NCI-H187 treated with DMSO at 0.1 percent for 48 hours (cell line): Measurements from ENCODE around the gene RNFT2.

ENCODE experiments used
- DNase-seq: peaks from one replicate; lab custom pipeline; 2025; lab: John Stamatoyannopoulos, UW

The RNFT2 gene

DNA sequence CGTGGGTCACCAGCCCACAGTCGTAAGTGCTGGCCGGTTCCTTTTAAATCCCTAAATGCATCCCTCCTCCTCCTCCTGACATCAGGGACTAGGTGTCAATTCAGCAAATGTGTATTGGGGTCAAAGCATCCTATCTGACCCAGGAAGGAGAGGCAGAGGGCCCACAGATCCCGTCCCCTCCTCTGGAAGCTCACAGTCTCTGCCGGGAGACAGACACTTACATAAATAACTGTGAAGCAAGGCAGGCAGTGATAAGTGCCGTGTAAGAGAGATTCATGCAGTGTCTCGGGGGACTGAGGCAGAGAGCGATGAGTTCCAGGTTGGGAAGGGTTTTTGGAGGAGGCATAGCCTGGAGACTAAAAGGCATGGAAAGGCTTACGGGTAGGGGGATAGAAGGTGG lies 99.0 kb downstream of the RNFT2 start:
- DNase-seq, result no peak

DNA sequence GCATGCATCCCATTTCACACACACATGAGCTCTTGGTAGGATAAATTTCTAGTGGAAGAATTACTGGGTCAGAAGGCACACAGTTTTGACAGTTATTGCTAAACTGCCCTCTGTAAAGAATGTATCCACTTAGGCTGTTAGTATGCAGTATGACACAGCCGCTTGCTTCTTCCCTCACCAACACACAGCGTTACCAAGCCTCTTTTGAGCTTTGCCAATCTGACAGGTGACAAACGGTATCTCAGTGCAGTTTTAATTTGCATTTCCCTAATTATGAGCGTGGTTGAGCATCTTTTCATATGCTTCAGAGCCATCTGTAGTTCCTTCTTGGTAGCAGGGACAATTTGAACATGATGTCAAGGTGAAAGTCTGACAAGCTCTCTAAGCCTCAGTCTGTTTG lies 100.2 kb downstream of the RNFT2 start:
- DNase-seq, result no peak

DNA sequence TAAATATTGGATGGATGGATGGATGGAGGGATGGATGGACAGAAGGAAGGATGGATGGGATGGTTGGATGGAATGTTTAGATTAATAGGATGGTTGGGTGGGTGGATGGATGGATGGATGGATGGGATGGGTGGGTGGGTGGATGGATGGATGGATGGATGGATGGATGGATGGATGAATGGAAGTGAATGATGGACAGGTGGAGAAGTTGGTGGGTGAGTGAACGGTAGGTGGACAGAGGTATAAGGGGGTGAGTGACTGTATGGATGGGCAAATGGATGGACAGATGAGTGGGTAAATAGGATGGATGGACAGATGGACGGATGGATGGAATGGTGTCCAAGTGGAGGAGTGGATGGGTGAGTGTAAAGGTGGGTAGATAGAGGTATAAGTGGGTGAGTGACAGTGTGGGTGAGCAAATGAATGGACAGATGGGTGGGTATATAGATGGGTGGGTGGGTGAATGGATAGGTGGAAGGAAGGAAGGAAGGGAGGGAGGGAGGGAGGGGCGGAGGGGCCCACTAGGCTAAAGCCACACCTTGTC lies 101.2 kb downstream of the RNFT2 start:
- no peak for DNase-seq

DNA sequence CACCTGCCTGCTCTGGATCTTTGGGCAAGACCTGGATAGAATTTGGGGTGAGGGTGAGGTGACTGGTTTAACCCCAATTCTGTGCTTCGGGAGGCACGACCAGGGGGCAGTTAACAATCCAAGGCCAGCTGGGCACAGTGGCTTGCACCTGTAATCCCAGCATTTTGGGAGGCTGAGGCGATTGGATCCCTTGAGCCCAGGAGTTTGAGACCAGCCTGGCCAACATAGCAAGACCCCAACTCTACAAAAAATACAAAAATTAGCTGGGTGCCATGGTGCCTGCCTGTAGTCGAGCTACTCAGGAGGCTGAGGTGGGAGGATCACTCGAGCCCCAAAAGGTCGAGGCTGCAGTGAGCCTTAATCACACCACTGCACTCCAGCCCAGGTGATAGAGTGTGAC lies 105.0 kb downstream of the RNFT2 start:
- DNase-seq, result no peak

DNA sequence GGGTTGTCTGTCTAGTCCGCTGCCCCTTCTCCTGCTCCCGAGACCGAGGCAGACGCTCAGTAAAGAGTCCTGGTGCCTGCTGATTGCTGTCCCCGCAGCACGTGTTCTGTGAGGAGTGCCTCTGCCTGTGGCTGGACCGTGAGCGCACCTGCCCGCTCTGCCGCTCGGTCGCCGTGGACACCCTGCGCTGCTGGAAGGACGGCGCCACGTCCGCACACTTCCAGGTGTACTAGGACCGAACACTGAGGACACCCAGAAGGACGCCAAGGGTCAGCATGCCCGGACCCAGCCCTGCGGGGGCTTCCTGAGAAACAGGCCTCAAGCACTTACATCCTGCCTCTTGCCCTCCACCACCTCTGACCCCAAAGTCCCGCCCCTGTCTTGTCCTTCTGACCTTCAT lies 111.1 kb downstream of the RNFT2 start:
- DNase-seq, result no peak

DNA sequence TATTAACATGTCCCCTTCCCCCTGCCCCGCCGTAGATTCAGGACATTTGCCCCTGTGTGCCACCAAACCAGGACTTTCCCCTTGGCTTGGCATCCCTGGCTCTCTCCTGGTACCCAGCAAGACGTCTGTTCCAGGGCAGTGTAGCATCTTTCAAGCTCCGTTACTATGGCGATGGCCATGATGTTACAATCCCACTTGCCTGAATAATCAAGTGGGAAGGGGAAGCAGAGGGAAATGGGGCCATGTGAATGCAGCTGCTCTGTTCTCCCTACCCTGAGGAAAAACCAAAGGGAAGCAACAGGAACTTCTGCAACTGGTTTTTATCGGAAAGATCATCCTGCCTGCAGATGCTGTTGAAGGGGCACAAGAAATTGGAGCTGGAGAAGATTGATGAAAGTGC lies 114.2 kb downstream of the RNFT2 start:
- no peak for DNase-seq

DNA sequence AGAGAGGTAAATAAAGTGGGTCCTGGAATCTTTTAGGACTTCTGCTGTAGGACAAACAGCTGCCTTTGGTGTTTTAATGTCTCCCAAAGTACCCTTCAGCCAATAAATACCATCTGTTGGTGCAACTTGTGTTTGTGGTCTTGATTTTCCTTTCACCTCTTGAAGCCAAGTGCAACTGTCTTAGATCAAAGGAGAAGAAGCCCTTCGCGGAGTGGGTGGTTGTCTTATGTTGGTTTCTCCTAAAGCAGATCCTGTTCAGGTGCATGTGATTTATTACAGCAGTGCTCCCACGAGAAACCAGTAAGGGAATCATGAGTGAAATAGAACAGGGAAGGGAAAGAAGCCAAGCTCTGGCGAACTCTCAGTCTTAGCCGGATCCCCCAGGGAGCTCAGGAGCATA lies 115.4 kb downstream of the RNFT2 start:
- DNase-seq, result no peak

DNA sequence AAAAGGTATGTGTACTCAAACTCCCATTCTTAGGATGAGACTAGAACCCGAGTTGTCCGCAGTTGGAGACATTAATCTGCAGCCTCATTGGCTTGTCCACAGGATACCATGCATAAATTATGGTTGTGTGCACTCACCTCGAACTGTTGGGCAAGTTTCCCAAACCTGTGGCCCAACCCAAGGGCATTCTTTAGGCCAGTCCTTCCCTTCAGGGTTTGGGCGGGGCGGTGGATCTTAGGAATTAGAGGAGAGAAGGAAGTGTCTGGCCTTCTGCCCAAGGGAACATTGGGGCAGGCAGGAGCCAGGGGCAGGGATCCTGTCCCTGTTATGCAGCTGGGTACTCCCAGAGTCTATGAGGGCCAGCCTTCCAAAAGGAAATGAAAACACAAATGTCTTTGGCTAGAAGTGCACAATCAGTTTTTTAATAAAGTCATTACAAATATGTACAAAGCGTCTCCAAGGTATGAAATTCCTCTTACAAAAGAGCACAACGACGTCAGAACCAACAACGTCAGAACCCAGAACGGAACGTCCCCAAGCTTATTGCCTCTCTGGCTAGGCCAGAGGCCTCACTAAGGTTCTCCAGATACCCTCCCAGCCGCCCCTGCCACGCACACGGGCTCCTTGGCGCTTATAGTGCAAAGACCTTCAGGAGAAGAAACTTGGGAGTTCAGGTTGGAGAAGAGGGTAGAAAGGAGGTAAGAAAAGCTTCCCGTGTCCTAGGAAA lies 117.8 kb downstream of the RNFT2 start:
- no peak for DNase-seq

DNA sequence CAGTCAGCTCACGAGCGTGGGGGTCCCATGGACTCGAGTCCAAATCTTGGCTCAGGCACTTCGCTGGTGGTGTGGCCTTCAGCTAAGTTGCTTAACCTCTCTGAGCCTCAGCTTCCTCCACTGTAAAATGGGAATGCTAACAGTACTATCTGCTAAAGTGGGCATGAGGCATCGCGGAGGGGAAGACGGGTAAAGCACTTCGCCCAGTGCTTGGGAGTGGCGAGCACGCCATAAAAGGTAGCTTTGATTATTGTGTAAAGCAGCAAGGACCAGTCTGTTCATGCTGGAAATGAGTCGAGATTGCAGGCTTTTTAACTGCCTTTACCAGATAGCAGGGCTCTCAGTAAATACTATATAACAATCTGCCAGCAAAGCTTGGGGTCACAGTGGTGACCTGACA lies 118.6 kb downstream of the RNFT2 start:
- DNase-seq, result no peak

DNA sequence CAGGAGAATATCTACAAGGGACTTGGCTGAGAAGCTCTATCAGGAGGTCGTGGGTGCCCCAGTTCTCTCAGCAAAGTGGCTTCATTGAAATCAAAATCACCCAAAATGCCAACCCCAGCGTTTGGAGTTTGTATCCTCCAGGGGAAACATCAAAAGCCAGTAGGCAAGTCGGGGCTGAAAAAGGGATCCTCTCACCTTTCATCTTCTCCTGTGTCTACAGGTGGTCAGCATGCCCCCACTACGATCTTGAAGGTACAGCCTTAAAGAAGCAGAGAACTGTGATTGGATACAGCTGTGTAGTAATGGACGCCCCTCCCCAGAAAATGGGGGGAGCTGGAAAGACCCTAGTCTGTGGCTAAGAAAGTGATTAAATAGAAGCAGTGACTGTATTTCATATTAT lies 121.0 kb downstream of the RNFT2 start:
- no peak for DNase-seq

DNA sequence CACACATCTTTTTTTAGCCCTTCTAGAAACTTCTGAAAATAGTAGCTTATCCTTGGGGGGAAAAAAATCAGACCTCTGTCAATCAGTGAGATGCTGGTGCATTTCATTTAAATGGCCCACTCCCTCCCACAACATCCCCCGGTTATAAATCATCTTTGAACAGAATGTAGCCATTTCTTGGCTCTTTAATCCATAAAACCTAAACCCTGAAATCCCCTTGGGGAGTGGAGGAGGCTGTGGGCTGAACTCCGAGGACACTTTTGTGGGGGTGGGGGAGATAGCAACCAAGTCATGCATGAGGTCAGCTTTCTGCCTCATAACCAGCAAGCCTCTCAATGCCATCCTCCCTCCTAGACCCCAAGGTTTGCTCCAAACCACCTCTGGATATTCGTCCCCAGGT lies 122.1 kb downstream of the RNFT2 start:
- no peak for DNase-seq

DNA sequence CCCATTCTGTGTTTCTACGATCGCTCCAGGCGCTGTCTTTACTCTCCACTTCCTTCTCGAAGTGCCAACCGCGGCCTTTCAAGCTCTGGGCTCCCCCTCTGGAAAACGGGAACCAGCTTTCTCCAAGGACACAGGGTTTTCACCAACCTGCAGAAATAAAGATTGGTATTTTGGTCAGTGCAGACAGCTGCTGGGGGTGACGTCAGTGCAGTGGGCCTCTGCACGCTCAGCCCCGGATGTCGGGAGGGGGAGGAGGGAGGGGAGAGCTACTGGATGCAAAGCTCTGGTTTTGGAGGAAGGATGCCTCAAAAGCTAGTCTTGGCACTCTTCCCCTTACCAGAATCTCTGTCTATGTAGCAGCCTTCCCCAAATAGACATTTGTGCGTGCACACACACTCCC lies 123.2 kb downstream of the RNFT2 start:
- DNase-seq, result no peak

DNA sequence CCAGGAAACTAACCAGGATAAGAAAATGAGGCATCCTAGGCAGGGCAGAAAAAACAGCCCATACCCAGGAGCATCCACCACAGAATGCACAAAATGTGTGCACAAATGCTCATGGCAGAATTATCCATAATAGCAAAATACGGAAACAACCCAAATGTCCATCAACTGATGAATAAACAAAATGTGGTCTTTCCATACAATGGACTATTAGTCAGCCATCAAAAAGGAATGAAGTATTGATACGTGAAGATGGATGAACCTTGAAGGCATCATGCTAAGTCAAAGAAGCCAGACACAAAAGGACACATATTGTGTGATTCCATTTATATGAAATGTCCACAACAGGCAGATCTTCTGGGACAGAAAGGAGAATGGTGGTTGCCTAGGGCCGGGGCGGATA lies 124.1 kb downstream of the RNFT2 start:
- no peak for DNase-seq

DNA sequence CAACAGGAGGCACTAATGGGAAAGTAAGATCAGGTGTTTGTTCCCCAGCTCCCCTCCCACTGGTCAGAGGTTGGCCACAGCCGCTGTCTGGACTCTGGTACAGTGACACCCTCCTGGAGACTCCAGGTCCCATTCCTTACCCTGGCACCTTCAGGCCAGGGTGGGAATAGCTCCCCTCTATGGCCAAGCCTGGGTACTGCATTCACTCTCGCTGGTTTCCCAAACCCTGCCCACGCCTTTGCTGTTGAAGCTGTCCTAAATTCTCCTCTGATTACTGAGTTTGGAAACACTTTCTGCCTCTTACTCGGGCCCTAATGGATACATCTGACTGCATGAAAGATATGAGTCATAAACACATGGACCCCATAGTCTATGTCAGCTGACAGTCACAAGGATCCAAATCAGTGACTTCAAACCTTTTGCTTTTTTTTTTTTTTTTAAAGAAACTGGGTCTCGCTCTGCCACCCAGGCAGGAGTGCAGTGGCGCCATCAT lies 125.2 kb downstream of the RNFT2 start:
- DNase-seq, result no peak

DNA sequence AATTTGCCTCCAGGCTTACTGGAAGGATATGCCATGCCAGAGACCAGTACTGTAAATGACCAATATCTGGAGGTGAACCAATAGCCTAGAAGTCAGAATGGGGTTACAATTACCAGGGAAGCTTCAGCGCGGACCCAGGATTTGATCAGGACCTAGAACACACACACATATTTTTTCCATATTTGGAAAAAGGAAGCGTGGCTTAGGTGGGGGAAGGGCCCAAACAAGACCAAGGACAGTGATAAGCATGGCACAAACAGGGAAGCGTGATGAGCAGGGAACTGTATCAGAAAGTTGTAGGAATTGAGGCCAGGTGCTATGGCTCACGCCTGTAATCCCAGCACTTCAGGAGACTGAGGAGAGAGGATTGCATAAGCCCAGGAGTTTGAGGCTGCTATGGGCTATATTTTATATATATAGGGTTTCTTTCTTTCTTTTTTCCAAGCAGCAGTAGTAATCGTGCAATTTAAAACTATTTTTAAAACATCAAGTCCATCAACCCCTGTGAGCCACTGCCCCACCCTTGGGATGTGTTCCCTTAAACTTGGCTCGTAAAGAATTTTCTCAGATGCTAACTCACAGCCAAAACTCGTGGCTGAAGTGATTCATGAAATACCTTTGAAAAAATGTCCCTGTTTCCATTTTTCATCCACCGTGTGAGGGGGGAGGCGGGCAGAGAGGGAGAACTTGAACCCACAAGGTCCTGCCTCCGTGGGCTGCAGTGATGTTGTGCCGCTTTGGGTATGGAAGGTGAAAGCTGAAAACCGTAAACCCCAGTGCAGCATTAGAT lies 126.5 kb downstream of the RNFT2 start:
- no peak for DNase-seq

DNA sequence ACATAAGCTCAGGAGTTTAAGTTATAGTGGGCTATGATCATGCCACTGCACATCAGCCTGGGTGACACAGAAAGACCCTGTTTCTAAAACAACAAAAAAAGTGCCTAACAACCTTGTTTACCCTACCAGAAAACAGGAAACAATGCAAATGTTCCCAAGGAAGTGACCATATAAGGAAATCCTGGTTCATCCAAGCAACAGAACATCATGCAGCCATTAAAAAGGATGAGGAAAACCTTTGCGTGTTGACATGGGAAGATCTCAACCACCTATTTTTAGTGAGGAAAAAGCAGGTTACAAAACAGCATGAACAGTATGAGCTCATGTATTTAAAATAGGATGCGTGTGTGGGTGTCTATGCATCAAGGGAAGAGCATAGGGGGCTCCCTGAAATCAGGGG lies 129.4 kb downstream of the RNFT2 start:
- DNase-seq, result no peak

DNA sequence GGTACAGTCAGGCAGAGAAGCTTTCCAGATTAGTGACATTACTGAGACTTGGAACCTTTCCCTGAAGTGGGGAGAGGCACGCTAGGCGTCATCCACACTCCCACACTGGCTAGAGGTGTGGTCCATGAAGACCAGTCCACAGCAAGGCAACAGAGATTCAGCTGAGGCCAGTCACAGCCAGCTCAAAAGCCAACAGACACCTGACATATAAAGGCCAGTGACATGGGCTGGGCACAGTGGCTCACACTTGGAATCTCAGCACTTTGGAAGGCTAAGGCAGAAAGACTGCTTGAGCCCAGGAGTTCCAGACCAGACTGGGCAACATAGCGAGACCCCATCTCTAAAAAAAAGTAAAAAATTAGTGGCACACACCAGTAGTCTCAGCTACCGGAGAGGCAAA lies 132.2 kb downstream of the RNFT2 start:
- no peak for DNase-seq

DNA sequence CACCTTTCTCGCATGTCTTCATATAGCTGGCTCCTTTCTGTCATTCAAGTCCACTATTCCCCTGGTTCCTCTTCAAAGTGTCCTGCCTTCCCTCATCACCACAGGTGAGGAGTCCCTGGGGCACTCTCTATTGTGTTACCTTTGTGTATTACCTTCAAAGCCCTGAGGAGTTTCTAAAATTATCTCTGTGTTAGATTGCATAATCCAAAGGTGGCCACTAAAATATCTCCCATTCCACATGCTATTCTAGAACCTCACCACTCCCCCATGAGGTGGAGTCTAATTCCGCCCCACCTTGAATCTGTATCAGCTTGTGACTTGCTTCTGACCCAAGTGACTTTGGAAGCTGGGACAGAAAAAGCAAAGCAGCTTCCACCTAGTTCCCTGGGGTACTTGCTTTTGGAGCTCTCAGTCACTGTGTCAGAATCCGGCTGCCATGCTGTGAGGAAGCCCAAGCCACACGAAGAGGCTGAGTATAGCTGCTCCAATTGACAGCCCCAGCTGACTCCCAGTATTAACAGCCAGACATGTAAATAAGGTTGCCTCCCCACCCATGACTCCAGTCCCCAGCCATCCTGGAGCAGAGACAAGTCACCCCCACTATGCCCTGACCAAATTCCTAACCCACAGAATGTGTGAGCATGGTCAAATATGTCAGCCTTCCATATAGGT lies 136.3 kb downstream of the RNFT2 start:
- DNase-seq, result no peak

DNA sequence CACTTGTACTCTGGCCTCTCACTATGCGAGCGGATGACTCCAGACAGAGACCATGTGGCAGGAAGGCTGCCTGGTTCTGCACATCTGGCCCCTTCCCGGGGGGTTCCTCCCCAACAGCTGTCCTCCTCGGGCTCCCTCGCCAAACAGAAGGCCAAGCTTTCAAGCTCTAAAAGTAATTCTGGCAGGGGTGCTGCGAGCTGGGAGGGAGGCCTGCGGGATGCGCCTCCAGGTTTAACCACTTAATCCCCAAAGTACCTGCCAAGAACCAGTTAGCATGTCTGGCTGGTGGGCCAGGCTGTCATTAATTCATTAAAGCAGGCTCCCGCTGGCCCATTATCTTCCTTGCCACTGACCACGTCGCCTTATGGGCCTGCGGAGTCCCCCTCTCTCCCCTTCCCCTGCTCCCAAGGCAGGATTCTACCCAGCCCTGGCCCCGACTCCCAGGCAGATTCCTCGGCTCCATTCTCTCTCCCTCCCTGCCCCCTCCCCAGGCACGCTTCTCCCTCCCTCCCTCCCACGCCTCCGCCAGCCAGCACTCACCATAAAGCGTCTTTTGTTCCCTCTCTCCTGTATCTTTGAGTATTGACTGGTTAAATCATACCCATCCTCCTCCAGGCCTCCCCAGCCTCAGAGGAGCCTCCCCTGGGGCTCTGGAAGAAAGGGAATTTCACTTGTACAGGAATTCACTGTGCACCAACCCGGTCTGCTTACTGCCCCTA lies 138.2 kb downstream of the RNFT2 start:
- DNase-seq, result no peak

DNA sequence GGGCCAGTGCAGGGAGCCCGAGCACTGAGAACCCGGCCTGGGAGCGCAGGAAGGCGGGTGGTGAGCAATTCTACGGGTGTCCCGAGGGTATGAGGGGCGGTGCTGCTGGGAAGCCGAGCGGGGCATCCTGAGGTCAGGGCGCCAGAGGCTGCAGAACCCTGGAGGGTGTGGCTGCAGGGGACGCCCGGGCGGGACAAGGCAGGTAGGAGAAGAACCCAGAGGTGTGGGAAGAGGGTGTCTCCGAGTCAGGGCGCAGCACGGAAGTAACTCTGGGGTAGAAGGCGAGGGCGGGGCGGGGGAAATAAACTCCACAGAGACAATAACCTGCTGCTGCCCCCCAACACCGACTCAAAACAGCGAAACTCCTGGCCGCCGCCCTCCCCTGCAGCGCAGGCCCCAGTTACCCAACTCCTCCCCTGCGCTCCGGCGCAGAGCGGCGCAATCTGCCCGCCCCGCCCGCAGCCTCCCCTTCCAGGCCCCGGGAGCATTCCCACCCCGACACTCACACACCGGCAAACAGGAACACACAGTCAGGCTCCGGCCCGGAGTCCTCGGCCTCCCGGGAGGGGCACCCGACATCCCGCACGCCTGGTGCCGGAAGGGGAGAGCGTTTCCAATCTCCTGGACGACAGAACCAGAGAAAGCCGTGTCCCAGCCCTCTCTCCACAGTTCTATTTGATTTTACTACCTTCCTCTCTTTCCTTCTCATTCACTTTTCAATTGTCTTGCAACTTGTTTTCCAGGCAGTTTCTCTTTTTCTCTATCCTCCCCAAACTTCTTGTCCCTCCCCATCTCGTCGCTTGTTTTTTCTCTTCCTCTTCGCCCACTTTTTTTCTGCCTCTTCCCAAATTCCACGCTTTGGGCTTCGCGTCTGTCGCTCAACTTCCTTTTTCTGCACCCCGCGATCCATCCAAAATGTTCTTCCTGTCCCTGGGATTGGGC lies 140.7 kb downstream of the RNFT2 start:
- DNase-seq, result no peak
